HCT116 (cell line): Measurements from ENCODE around the gene SDC3. TPM values are rescaled to one million over a fixed set of nuclear protein-coding genes. Genes with fewer than 3 reads are reported as not detected.
A peak's percentile ranks its signal among the peaks of the same experiment; 100 is the strongest.

Source experiments
- ATAC-seq: fragments of 200-7000 bp; cut with Tn5 transposase; 2 replicates; pipeline ENCODE4 v1.9.1; 2020; ENCODE audit warnings: mild to moderate bottlenecking, moderate library complexity
- BruUV-seq: library from RNA; stranded (reverse); fragments of 400-500 nt; replicated peaks from 2 replicates; lab custom pipeline; 2021; lab: Mats Ljungman, UMichigan
- CTCF ChIA-PET: fragments of 300-600 bp; sonication (Branson Sonifier 250); formaldehyde crosslinking; loops from one replicate; lab custom pipeline; 2021; ENCODE audit warnings: antibody characterized with exemption; lab: Charles Lee
- POLR2A ChIA-PET: fragments of 300-600, 350-600 bp; sonication (Branson Sonifier 250); formaldehyde crosslinking; loops from one replicate; lab custom pipeline; 2021; ENCODE audit warnings: antibody characterized with exemption; lab: Charles Lee
- RAD21 ChIA-PET, 2 experiments: fragments of 300-600 bp; sonication (Branson Sonifier 250); formaldehyde crosslinking; loops; one replicate each; lab custom pipeline; 2023; ENCODE audit warnings: low total read pairs in 2 of 2; ENCODE audit not compliant: uncharacterized antibody in 2 of 2, unreplicated experiment in 2 of 2, low non-redundant PET in 1 of 2; lab: Charles Lee
- DNase-seq: peaks from one replicate; pipeline ENCODE4 v3.0.0-alpha.2; 2010; ENCODE audit warnings: low read depth, low spot score
- H2AFZ ChIP-seq: fragments of 200-600 bp; shearing (Covaris generic), sonication (generic); 2 replicates; pipeline ENCODE4 v1.6.1; 2017; ENCODE audit warnings: low read depth, mixed run types, mixed read lengths, antibody characterized with exemption, low read length; ENCODE audit not compliant: poor library complexity, severe bottlenecking
- H3K27ac ChIP-seq: 2 replicates; pipeline ENCODE4 v1.5.1; 2012; ENCODE audit warnings: low read depth, low read length
- H3K27me3 ChIP-seq: fragments of 200-600 bp; sonication (generic); 2 replicates; pipeline ENCODE4 v1.6.1; 2016; ENCODE audit warnings: mixed run types, low read length, mixed read lengths; ENCODE audit not compliant: insufficient read depth
- H3K36me3 ChIP-seq, 2 experiments: fragments of 200-500 bp in 1 of 2; fragments of 200-600 bp in 1 of 2; sonication (Bioruptor generic) in 1 of 2; sonication (generic) in 1 of 2; 2 replicates each; pipeline versions ENCODE4 v1.5.1 to v1.6.1; 2014 to 2016; ENCODE audit warnings: low read length in 2 of 2, inconsistent platforms in 1 of 2, mixed read lengths in 1 of 2, mixed run types in 1 of 2; ENCODE audit not compliant: insufficient read depth in 2 of 2, control insufficient read depth in 1 of 2
- H3K4me1 ChIP-seq, 2 experiments: fragments of 200-600 bp in 1 of 2; sonication (generic) in 1 of 2; 2 replicates each; pipeline versions ENCODE4 v1.5.1 to v1.6.1; 2012 to 2017; ENCODE audit warnings: low read length in 2 of 2, inconsistent platforms in 1 of 2, mild to moderate bottlenecking in 1 of 2, mixed read lengths in 1 of 2, mixed run types in 1 of 2, moderate library complexity in 1 of 2; ENCODE audit not compliant: insufficient read depth in 2 of 2, control insufficient read depth in 1 of 2
- H3K4me2 ChIP-seq: fragments of 200-600 bp; sonication (generic); 2 replicates; pipeline ENCODE4 v1.6.1; 2017; ENCODE audit warnings: mixed run types, low read length, mixed read lengths
- H3K4me3 ChIP-seq, 2 experiments: fragments of 200-600 bp in 1 of 2; sonication (generic) in 1 of 2; replicated peaks in 1 of 2; 2 replicates each; pipeline ENCODE4 v1.5.1; 2011 to 2016; ENCODE audit warnings: low read length in 2 of 2, control low read depth in 1 of 2, low read depth in 1 of 2, mild to moderate bottlenecking in 1 of 2, mixed read lengths in 1 of 2, mixed run types in 1 of 2
- H3K79me2 ChIP-seq: fragments of 200-600 bp; sonication (generic); 2 replicates; pipeline ENCODE4 v1.6.1; 2017; ENCODE audit warnings: mild to moderate bottlenecking, mixed run types, low read length, moderate library complexity, mixed read lengths; ENCODE audit not compliant: insufficient read depth
- H3K9ac ChIP-seq: fragments of 200-600 bp; sonication (generic); 2 replicates; pipeline ENCODE4 v1.6.1; 2016; ENCODE audit warnings: low read length, mixed read lengths
- H3K9me2 ChIP-seq: fragments of 200-600 bp; sonication (generic), shearing (Covaris generic); 2 replicates; pipeline ENCODE4 v1.6.1; 2017; ENCODE audit warnings: mixed run types, mild to moderate bottlenecking, moderate library complexity; ENCODE audit not compliant: insufficient read depth
- H3K9me3 ChIP-seq, 2 experiments: fragments of 200-500 bp in 1 of 2; fragments of 200-600 bp in 1 of 2; sonication (Bioruptor generic) in 1 of 2; sonication (generic) in 1 of 2; 2 replicates each; pipeline ENCODE4 v1.6.1; 2014 to 2017; ENCODE audit warnings: low read length in 2 of 2, mixed read lengths in 2 of 2, inconsistent platforms in 1 of 2, low read depth in 1 of 2, mild to moderate bottlenecking in 1 of 2, mixed run types in 1 of 2, moderate library complexity in 1 of 2; ENCODE audit not compliant: control insufficient read depth in 1 of 2, insufficient read depth in 1 of 2
- H4K20me1 ChIP-seq: fragments of 200-600 bp; sonication (generic), shearing (Covaris generic); 2 replicates; pipeline ENCODE4 v1.6.1; 2017; ENCODE audit warnings: mixed run types, mild to moderate bottlenecking, moderate library complexity; ENCODE audit not compliant: insufficient read depth
- CBX3 ChIP-seq: IDR thresholded peaks from 2 replicates; pipeline ENCODE4 v1.6.1; 2012; ENCODE audit warnings: low read depth
- CTCF ChIP-seq, 3 experiments: fragments of 200-600 bp in 1 of 3; sonication (generic) in 1 of 3; IDR thresholded peaks in 2 of 3; conservative IDR thresholded peaks in 1 of 3; 2 replicates each; pipeline ENCODE4 v1.5.1; 2012 to 2017; ENCODE audit warnings: low read depth in 2 of 3, low read length in 2 of 3, antibody characterized with exemption in 1 of 3, borderline replicate concordance in 1 of 3, control low read depth in 1 of 3, mild to moderate bottlenecking in 1 of 3, mixed read lengths in 1 of 3, mixed run types in 1 of 3, moderate library complexity in 1 of 3; ENCODE audit not compliant: insufficient read depth in 1 of 3
- SIN3A ChIP-seq: IDR thresholded peaks from 2 replicates; pipeline ENCODE4 v1.6.1; 2012; ENCODE audit warnings: low read depth
- TCF7L2 ChIP-seq: IDR thresholded peaks from 2 replicates; pipeline ENCODE4 v1.7.0; 2011; ENCODE audit warnings: borderline replicate concordance, inconsistent platforms; ENCODE audit not compliant: insufficient read depth, insufficient read length; ENCODE audit errors: extremely low read depth
- intact Hi-C: fragments of 100-400 bp; cut with micrococcal nuclease; formaldehyde crosslinking; loops from 2 replicates; pipeline ENCODE4 v1.10.0; 2022
- total RNA-seq: library from RNA; stranded (reverse); gene quantifications from one replicate; pipeline ENCODE4 v1.2.1, GENCODE V29; 2021; ENCODE audit not compliant: unreplicated experiment

Gene SDC3
- total RNA-seq, 1 experiment from 2014 or later: 40.1 TPM

- no TSS peak for BruUV-seq
- intact Hi-C loops: no loop called here
- POLR2A ChIA-PET: no interaction called here
Observed at GRCh38 chr1:30845904-30846290, 62.7 kb downstream of the SDC3 start.

More at GRCh38 chr1:30845904-30846290, 62.7 kb downstream of the SDC3 start:
- H3K9ac ChIP-seq: no peak overlapping the region
- no peak overlapping the region for H3K4me3 ChIP-seq
- no peaks in the 10 kb centered on the region for H3K4me1 ChIP-seq
- TF ChIP-seq TCF7L2: no peak
- no peak for TF ChIP-seq SIN3A
- TF ChIP-seq CTCF (IDR thresholded peaks at IDR 0.05 in 2 of 3, conservative IDR thresholded peaks at IDR 0.05 in 1 of 3; ENCODE audit: borderline replicate concordance in 1 of 3, insufficient read depth in 1 of 3, low read depth in 2 of 3, low read length in 2 of 3): peak in 1 of 3 experiments; percentile 23; a peak in 2 of 6 replicates
- TF ChIP-seq CBX3: no peak
- H3K9me2 ChIP-seq: no peaks in the 10 kb centered on the region
- no peaks in the 10 kb centered on the region for H3K36me3 ChIP-seq
- H3K79me2 ChIP-seq: no peaks in the 10 kb centered on the region
- H4K20me1 ChIP-seq: no peaks in the 10 kb centered on the region
- RAD21 ChIA-PET: no interaction called here
- H2AFZ ChIP-seq: no peak overlapping the region
- peak; percentile 75 for ATAC-seq
- H3K27ac ChIP-seq: no peak overlapping the region
- no peaks in the 10 kb centered on the region for H3K9me3 ChIP-seq
- CTCF ChIA-PET: interaction anchor here (0.7 kb wide), 1 partner anchor 65 kb away, joined by 3 read pairs; no protein-coding TSS in a partner anchor
- H3K4me2 ChIP-seq: no peak overlapping the region
- no peak for DNase-seq
- H3K27me3 ChIP-seq: peaks cover 29% of the 10 kb centered on the region; the same call in 1 of the 2 replicates
